ENCODE data around the gene EIF5A. TPM values are rescaled to one million over a fixed set of nuclear protein-coding genes. Genes with fewer than 3 reads are reported as not detected.

Gene EIF5A
- total and polyA plus RNA-seq, 2 donors (not counting 3 experiments of a cell fraction or from before 2014, with no cell fraction given) = 650 to 859 TPM

GRCh38 chr17:7343250-7343649 lies 35.8 kb downstream of the EIF5A start:
- Histone ChIP-seq H3K27ac (ENCODE audit: insufficient read depth, low read depth, low read length) (no peak overlapping the region), H3K4me2 (ENCODE audit: insufficient read depth, low read length) (no peak overlapping the region), H4K20me1 (replicated peaks; ENCODE audit: control insufficient read depth, extremely low read depth, insufficient read depth, low read length) (no peaks in the 10 kb centered on the region), H3K9me3 (replicated peaks; ENCODE audit: control insufficient read depth, insufficient read depth, low read length) (no peaks in the 10 kb centered on the region), H3K9me1 (replicated peaks; ENCODE audit: control insufficient read depth, extremely low read depth, insufficient read depth, low read length) (no peaks in the 10 kb centered on the region), H3K4me3 (replicated peaks in 1 of 3; ENCODE audit: insufficient read depth in 1 of 3, low read depth in 1 of 3, low read length in 3 of 3) (no peak overlapping the region), H3K27me3 (ENCODE audit: control insufficient read depth in 2 of 2, insufficient read depth in 2 of 2, low read length in 2 of 2) (no peaks in the 10 kb centered on the region), H3K9ac (replicated peaks; ENCODE audit: extremely low read depth, insufficient read depth, low read length) (no peak overlapping the region), H3K4me1 (ENCODE audit: control insufficient read depth, extremely low read depth, insufficient read depth, low read length) (no peaks in the 10 kb centered on the region), H2AFZ (ENCODE audit: low read depth, low read length) (no peak overlapping the region), H3K79me2 (ENCODE audit: control insufficient read depth, insufficient read depth, low read length) (no peaks in the 10 kb centered on the region), H3K36me3 (ENCODE audit: control insufficient read depth in 2 of 2, extremely low read depth in 1 of 2, insufficient read depth in 2 of 2, low read length in 2 of 2) (no peaks in the 10 kb centered on the region)
- intact Hi-C loops (cut with micrococcal nuclease) (no loop called here), dilution Hi-C loops (cut with MboI; ENCODE audit: extremely low pct_ligation_motif_present, low sequenced_read_pairs) (no loop called here)
- no TSS peak for BruUV-seq (replicated peaks)
- TF ChIP-seq EZH2 (IDR thresholded peaks at IDR 0.05; ENCODE audit: borderline replicate concordance, low read depth, low read length, severe bottlenecking) (no peak), MYC (IDR thresholded peaks at IDR 0.05; ENCODE audit: low read depth, low read length) (no peak), GATA2 (IDR thresholded peaks at IDR 0.05; ENCODE audit: insufficient read depth, insufficient read length, low read depth, low read length) (no peak), FOS (IDR thresholded peaks at IDR 0.05; ENCODE audit: borderline replicate concordance, insufficient read depth, low read length) (no peak), POLR2A (IDR thresholded peaks at IDR 0.05; ENCODE audit: low read depth, low read length) (no peak), CTCF (IDR thresholded peaks at IDR 0.05; ENCODE audit: extremely low read depth in 1 of 2, insufficient read depth in 1 of 2, low read depth in 1 of 2, low read length in 2 of 2) (no peak), MAX (IDR thresholded peaks at IDR 0.05; ENCODE audit: insufficient read depth, insufficient read length) (no peak)
- CTCF ChIA-PET = interaction anchor here (1.5 to 3.8 kb wide), 3 partner anchors 18 to 297 kb away, joined by 3 to 31 read pairs (median 14); no protein-coding TSS in a partner anchor
- POLR2A ChIA-PET = no interaction called here
- FAIRE-seq (no peak), DNase-seq (ENCODE audit: low read depth, low spot score) (no peak)

All from endothelial cell of umbilical vein (primary cell).